Trophoblast cell (in vitro differentiated cells and primary cell): Measurements from ENCODE around the gene TRAPPC4.

ENCODE experiments used
- DNase-seq, 2 donors: peaks; one replicate each; pipeline ENCODE4 v3.0.0-alpha.2; 2016
- H2AFZ ChIP-seq: 2 replicates; pipeline ENCODE4 v1.6.1; 2013; ENCODE audit warnings: low read length, moderate library complexity, mild to moderate bottlenecking; ENCODE audit not compliant: insufficient read depth, poor library complexity
- H2AK5ac ChIP-seq: 2 replicates; pipeline ENCODE4 v1.6.1; 2013; ENCODE audit warnings: mild to moderate bottlenecking, low read length
- H2BK120ac ChIP-seq: 2 replicates; pipeline ENCODE4 v1.6.1; 2013; ENCODE audit warnings: low read length, mild to moderate bottlenecking, moderate library complexity; ENCODE audit not compliant: insufficient read depth, poor library complexity
- H2BK12ac ChIP-seq: 2 replicates; pipeline ENCODE4 v1.6.1; 2013; ENCODE audit warnings: mild to moderate bottlenecking, low read length, moderate library complexity
- H2BK5ac ChIP-seq: 2 replicates; pipeline ENCODE4 v1.6.1; 2013; ENCODE audit warnings: low read length, low read depth, moderate library complexity, mild to moderate bottlenecking; ENCODE audit not compliant: poor library complexity
- H3K14ac ChIP-seq: 2 replicates; pipeline ENCODE4 v1.6.1; 2013; ENCODE audit warnings: mild to moderate bottlenecking, low read length
- H3K18ac ChIP-seq: 2 replicates; pipeline ENCODE4 v1.6.1; 2013; ENCODE audit warnings: mild to moderate bottlenecking, low read length
- H3K23ac ChIP-seq: 2 replicates; pipeline ENCODE4 v1.6.1; 2013; ENCODE audit warnings: low read length
- H3K27ac ChIP-seq: 2 replicates; pipeline ENCODE4 v1.5.1; 2013; ENCODE audit warnings: low read depth, mild to moderate bottlenecking, inconsistent platforms, low read length, moderate library complexity
- H3K27me3 ChIP-seq: 2 replicates; pipeline ENCODE4 v1.6.1; 2013; ENCODE audit warnings: inconsistent platforms, mild to moderate bottlenecking, low read length, moderate library complexity; ENCODE audit not compliant: insufficient read depth
- H3K36me3 ChIP-seq, 2 experiments: 1 replicate in 1 of 2; 2 replicates in 1 of 2; pipeline ENCODE4 v1.6.1; 2013; ENCODE audit warnings: low read length in 2 of 2, mild to moderate bottlenecking in 2 of 2, moderate library complexity in 1 of 2; ENCODE audit not compliant: insufficient read depth in 2 of 2, control insufficient read depth in 1 of 2
- H3K4ac ChIP-seq: 2 replicates; pipeline ENCODE4 v1.6.1; 2013; ENCODE audit warnings: low read depth, mild to moderate bottlenecking, low read length, moderate library complexity
- H3K4me1 ChIP-seq, 2 experiments: 1 replicate in 1 of 2; 2 replicates in 1 of 2; pipeline ENCODE4 v1.6.1; 2013; ENCODE audit warnings: low read length in 2 of 2, mild to moderate bottlenecking in 2 of 2, moderate library complexity in 1 of 2; ENCODE audit not compliant: insufficient read depth in 2 of 2, control insufficient read depth in 1 of 2
- H3K4me2 ChIP-seq: 2 replicates; pipeline ENCODE4 v1.6.1; 2013; ENCODE audit warnings: inconsistent platforms, mild to moderate bottlenecking, low read length, moderate library complexity
- H3K4me3 ChIP-seq: 2 replicates; pipeline ENCODE4 v1.5.1; 2013; ENCODE audit warnings: mild to moderate bottlenecking, low read depth, low read length, inconsistent platforms
- H3K79me1 ChIP-seq: one replicate; pipeline ENCODE4 v1.6.1; 2013; ENCODE audit warnings: low read length
- H3K79me2 ChIP-seq: 2 replicates; pipeline ENCODE4 v1.6.1; 2013; ENCODE audit warnings: low read length, mild to moderate bottlenecking; ENCODE audit not compliant: control insufficient read depth, insufficient read depth, poor library complexity
- H3K9ac ChIP-seq: 2 replicates; pipeline ENCODE4 v1.6.1; 2013; ENCODE audit warnings: mild to moderate bottlenecking, low read length
- H3K9me3 ChIP-seq: 2 replicates; pipeline ENCODE4 v1.6.1; 2013; ENCODE audit warnings: low read depth, mild to moderate bottlenecking, control low read depth, inconsistent platforms, low read length; ENCODE audit not compliant: insufficient read depth
- H4K12ac ChIP-seq: 2 replicates; pipeline ENCODE4 v1.6.1; 2013; ENCODE audit warnings: low read depth, mild to moderate bottlenecking, low read length, moderate library complexity
- H4K8ac ChIP-seq: 2 replicates; pipeline ENCODE4 v1.6.1; 2013; ENCODE audit warnings: low read depth, mild to moderate bottlenecking, low read length, moderate library complexity
- H4K91ac ChIP-seq: one replicate; pipeline ENCODE4 v1.6.1; 2013; ENCODE audit warnings: low read depth, mild to moderate bottlenecking, low read length, moderate library complexity
- WGBS: extraction: QIAGEN DNeasy Blood & Tissue Kit; methylation state at CpG from one replicate; pipeline ENCODE4 v1.1.7; 2013; ENCODE audit warnings: missing lambda C conversion rate; ENCODE audit not compliant: insufficient read length, insufficient coverage; ENCODE audit errors: extremely low coverage; 5-methylcytosine and 5-hydroxymethylcytosine counted together

Gene TRAPPC4

DNA sequence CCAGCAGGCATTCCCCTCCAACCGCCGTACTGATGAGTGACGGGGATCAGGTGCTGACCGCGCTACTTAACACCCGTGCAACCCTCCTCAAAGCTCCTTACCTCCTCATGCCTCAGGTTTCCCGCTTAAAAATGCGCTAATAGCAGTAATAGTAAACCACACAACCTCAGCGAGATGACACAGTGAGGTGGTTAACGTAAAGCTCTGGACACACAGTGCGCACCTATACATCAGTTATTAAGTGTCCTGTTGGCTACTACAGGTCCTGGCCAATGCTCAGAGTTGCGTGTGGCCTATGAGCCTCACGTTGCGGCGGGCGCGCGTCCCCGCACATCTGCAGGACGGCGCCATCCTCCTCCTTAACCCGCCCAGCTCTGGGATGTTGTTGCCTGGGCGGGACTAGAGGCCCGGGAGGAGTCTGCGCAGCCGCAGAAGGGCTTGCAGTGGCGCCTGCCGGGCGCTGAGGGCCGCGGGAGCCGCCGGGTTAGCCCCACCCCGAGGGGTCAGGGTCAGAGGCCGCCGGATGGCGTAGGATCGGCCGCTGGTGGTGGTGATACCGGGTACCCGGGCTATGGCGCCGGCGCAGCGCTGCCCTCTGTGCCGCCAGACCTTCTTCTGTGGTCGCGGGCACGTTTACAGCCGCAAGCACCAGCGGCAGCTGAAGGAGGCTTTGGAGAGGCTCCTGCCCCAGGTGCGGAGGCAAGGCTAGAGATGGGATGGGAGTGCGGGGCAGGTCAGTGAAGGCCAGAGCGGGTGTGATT lies 20.8 kb upstream of the TRAPPC4 start, which contains the start of gene CENATAC:
Gene CENATAC (plus strand): TSS at position 512 of the 761 bp plus-strand sequence. CDS start 60 bp downstream, at position 572.
- WGBS, result no CpG with 5 or more reads among the region's 54 CpGs
- Histone ChIP-seq H3K4me3 (peak within 1 kb of the TSS; percentile 98), H4K8ac (peak within 1 kb of the TSS; percentile 89)

DNA sequence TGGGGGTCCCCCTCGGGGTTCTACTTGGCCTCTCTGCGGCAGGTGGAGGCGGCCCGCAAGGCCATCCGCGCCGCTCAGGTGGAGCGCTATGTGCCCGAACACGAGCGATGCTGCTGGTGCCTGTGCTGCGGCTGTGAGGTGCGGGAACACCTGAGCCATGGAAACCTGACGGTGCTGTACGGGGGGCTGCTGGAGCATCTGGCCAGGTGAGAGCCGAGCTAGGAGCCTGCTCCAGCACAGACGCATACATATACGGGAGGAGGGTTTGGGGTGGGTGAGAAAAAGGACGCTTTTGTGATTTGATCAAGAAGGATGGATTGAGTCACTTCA lies 20.2 kb upstream of the TRAPPC4 start:
- Histone ChIP-seq H3K9me3 (no peaks in the 10 kb centered on the region), H3K4ac (peak overlapping the region; percentile 78)
- no CpG with 5 or more reads among the region's 19 CpGs for WGBS

More for the DNA sequence above, 20.8 kb upstream of the TRAPPC4 start, which contains the start of gene CENATAC:
- H3K14ac ChIP-seq, result peak within 1 kb of the TSS; percentile 77
- peak within 1 kb of the TSS; percentile 57 for H2AK5ac ChIP-seq
- H2AFZ ChIP-seq, result peak within 1 kb of the TSS; percentile 77
- H3K4ac ChIP-seq, result peak within 1 kb of the TSS; percentile 78
- peaks cover 13% of the 10 kb centered on the region for H3K79me1 ChIP-seq
- H3K4me2 ChIP-seq, result peak within 1 kb of the TSS; percentile 72
- H3K79me2 ChIP-seq, result peaks cover 12% of the 10 kb centered on the region
- peak within 1 kb of the TSS; percentile 83 for H3K18ac ChIP-seq
- peaks cover 13 to 20% of the 10 kb centered on the region in 2 experiments for H3K36me3 ChIP-seq
- peak within 1 kb of the TSS; percentile 80 for H4K91ac ChIP-seq
- H2BK5ac ChIP-seq, result peak within 1 kb of the TSS; percentile 87
- peak within 1 kb of the TSS; percentile 42 for H3K9ac ChIP-seq
- no peak within 1 kb of the TSS for H3K23ac ChIP-seq
- no peaks in the 10 kb centered on the region for H3K27me3 ChIP-seq
- peak within 1 kb of the TSS; percentile 69 for H4K12ac ChIP-seq
- H3K9me3 ChIP-seq, result no peaks in the 10 kb centered on the region
- H3K4me1 ChIP-seq, result peaks cover 4 to 9% of the 10 kb centered on the region in 2 experiments
- DNase-seq, result peak; percentile 94 to 96
- H2BK120ac ChIP-seq, result peak within 1 kb of the TSS; percentile 77
- H3K27ac ChIP-seq, result peak within 1 kb of the TSS; percentile 91
- H2BK12ac ChIP-seq, result peak within 1 kb of the TSS; percentile 27

DNA sequence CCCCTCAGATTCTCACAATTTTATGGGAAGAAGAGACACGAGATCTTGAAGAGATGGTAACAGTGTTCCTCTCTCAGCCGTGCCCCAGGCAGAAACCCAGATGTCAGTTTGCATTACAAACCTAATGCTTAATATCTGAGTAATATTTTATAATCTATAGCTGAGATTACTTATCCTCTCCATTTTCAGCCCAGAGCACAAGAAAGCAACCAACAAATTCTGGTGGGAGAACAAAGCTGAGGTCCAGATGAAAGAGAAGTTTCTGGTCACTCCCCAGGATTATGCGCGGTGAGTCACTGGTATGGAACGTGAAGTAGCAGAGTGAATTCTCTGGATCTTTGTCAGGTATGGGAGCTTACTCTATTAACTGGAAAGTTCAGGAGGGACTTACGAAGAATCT lies 19.7 kb upstream of the TRAPPC4 start:
- DNase-seq, result peak; percentile 81 to 91
- Histone ChIP-seq H3K4me1 (peaks cover 4 to 9% of the 10 kb centered on the region in 2 experiments), H3K79me1 (peaks cover 13% of the 10 kb centered on the region), H3K18ac (peak overlapping the region; percentile 83), H3K4ac (peak overlapping the region; percentile 78), H2BK5ac (peak overlapping the region; percentile 87), H4K12ac (peak overlapping the region; percentile 69), H3K9ac (peak overlapping the region; percentile 42), H3K36me3 (peaks cover 18 to 25% of the 10 kb centered on the region in 2 experiments), H3K4me2 (peak overlapping the region; percentile 72), H3K27ac (peak overlapping the region; percentile 91), H3K79me2 (peaks cover 12% of the 10 kb centered on the region), H4K91ac (peak overlapping the region; percentile 80), H3K14ac (peak overlapping the region; percentile 77), H3K27me3 (no peaks in the 10 kb centered on the region), H2BK12ac (peak overlapping the region; percentile 27), H4K8ac (peak overlapping the region; percentile 89), H2AFZ (peak overlapping the region; percentile 77), H3K4me3 (peak overlapping the region; percentile 98), H2BK120ac (peak overlapping the region; percentile 77), H3K9me3 (no peaks in the 10 kb centered on the region), H2AK5ac (peak overlapping the region; percentile 57), H3K23ac (no peak overlapping the region)
- WGBS, result no CpG with 5 or more reads among the region's 6 CpGs

More for the DNA sequence above, 20.2 kb upstream of the TRAPPC4 start:
- peak overlapping the region; percentile 77 for H2AFZ ChIP-seq
- peak overlapping the region; percentile 77 for H3K14ac ChIP-seq
- H2BK5ac ChIP-seq, result peak overlapping the region; percentile 87
- H4K8ac ChIP-seq, result peak overlapping the region; percentile 89
- peak overlapping the region; percentile 91 for H3K27ac ChIP-seq
- peak; percentile 15 to 44 for DNase-seq
- peaks cover 4 to 9% of the 10 kb centered on the region in 2 experiments for H3K4me1 ChIP-seq
- H2BK120ac ChIP-seq, result peak overlapping the region; percentile 77
- H2BK12ac ChIP-seq, result peak overlapping the region; percentile 27
- peak overlapping the region; percentile 57 for H2AK5ac ChIP-seq
- no peak overlapping the region for H3K23ac ChIP-seq
- peaks cover 12% of the 10 kb centered on the region for H3K79me2 ChIP-seq
- peak overlapping the region; percentile 69 for H4K12ac ChIP-seq
- H3K4me3 ChIP-seq, result peak overlapping the region; percentile 98
- peaks cover 13% of the 10 kb centered on the region for H3K79me1 ChIP-seq
- H3K18ac ChIP-seq, result peak overlapping the region; percentile 83
- peak overlapping the region; percentile 42 for H3K9ac ChIP-seq
- no peaks in the 10 kb centered on the region for H3K27me3 ChIP-seq
- H3K4me2 ChIP-seq, result peak overlapping the region; percentile 72
- peaks cover 18 to 25% of the 10 kb centered on the region in 2 experiments for H3K36me3 ChIP-seq
- H4K91ac ChIP-seq, result peak overlapping the region; percentile 80

DNA sequence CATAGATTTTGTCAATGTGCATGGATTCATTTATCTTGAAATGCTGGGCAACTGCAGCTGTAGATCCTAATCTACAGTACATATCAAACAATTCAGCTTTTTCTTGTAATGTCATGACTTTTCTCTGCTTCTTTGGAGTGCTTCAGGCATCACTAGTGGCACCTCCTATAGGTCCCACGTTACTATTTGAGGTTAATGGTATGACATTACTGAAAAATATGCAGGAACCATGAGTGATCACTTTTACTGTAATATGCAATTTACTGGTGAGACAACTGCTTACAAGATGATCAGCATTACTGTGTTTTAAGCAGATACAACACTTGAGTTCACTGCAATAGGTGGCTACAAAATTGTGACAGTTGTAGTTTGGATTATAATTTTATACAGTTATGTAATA lies 17.7 kb upstream of the TRAPPC4 start:
- H3K23ac ChIP-seq, result no peak overlapping the region
- H3K4me2 ChIP-seq, result no peak overlapping the region
- no peak overlapping the region for H2AK5ac ChIP-seq
- peaks cover 13% of the 10 kb centered on the region for H3K79me1 ChIP-seq
- no peaks in the 10 kb centered on the region for H3K9me3 ChIP-seq
- H3K9ac ChIP-seq, result no peak overlapping the region
- no peak overlapping the region for H2BK5ac ChIP-seq
- no peak overlapping the region for H3K4me3 ChIP-seq
- no peaks in the 10 kb centered on the region for H3K27me3 ChIP-seq
- no peak overlapping the region for H2BK12ac ChIP-seq
- H2AFZ ChIP-seq, result no peak overlapping the region
- H3K27ac ChIP-seq, result no peak overlapping the region
- peaks cover 4 to 9% of the 10 kb centered on the region in 2 experiments for H3K4me1 ChIP-seq
- no CpG with 5 or more reads among the region's 1 CpG for WGBS
- H4K12ac ChIP-seq, result no peak overlapping the region
- DNase-seq, result peak in 1 of 2 donors; percentile 16
- peaks cover 12% of the 10 kb centered on the region for H3K79me2 ChIP-seq
- H3K14ac ChIP-seq, result no peak overlapping the region
- no peak overlapping the region for H2BK120ac ChIP-seq
- H3K18ac ChIP-seq, result no peak overlapping the region
- no peak overlapping the region for H4K91ac ChIP-seq
- no peak overlapping the region for H4K8ac ChIP-seq
- no peak overlapping the region for H3K4ac ChIP-seq
- peaks cover 30 to 37% of the 10 kb centered on the region in 2 experiments for H3K36me3 ChIP-seq
